Neural progenitor cell (in vitro differentiated cells): ENCODE results near the gene PPIL4. TPM values are rescaled to one million over a fixed set of nuclear protein-coding genes. Genes with fewer than 3 reads are reported as not detected.
"Not testable (repeated sequence)": the region's sequence is repeated elsewhere in the genome, so short reads cannot be mapped to it uniquely, and the experiment has no call there.

Experiments used
- DNase-seq: peaks from one replicate; pipeline ENCODE4 v3.0.0-alpha.2; 2016; ENCODE audit warnings: low spot score
- H2AFZ ChIP-seq: fragments of 200-600 bp; sonication (generic); replicated peaks from 2 replicates; pipeline ENCODE4 v1.6.1; 2016; ENCODE audit warnings: antibody characterized with exemption
- H3F3A ChIP-seq: fragments of 200-600 bp; sonication (generic); 2 replicates; pipeline ENCODE4 v1.6.1; 2016; ENCODE audit warnings: antibody characterized with exemption, low read depth
- H3K27ac ChIP-seq: fragments of 200-600 bp; sonication (generic); 2 replicates; pipeline ENCODE4 v1.5.1; 2016; ENCODE audit warnings: mild to moderate bottlenecking
- H3K27me3 ChIP-seq: fragments of 200-600 bp; sonication (generic); 2 replicates; pipeline ENCODE4 v1.6.1; 2016; ENCODE audit warnings: mild to moderate bottlenecking, moderate library complexity
- H3K36me3 ChIP-seq: fragments of 200-600 bp; sonication (generic); 2 replicates; pipeline ENCODE4 v1.5.1; 2016
- H3K4me1 ChIP-seq: fragments of 200-600 bp; sonication (generic); 2 replicates; pipeline ENCODE4 v1.6.1; 2016; ENCODE audit warnings: mixed run types
- H3K4me2 ChIP-seq: fragments of 200-600 bp; sonication (generic); 2 replicates; pipeline ENCODE4 v1.6.1; 2016
- H3K4me3 ChIP-seq: fragments of 200-600 bp; sonication (generic); 2 replicates; pipeline ENCODE4 v1.5.1; 2016
- H3K79me2 ChIP-seq: fragments of 200-600 bp; sonication (generic); 2 replicates; pipeline ENCODE4 v1.6.1; 2016; ENCODE audit warnings: low read depth
- H3K9ac ChIP-seq: fragments of 200-600 bp; sonication (generic); 2 replicates; pipeline ENCODE4 v1.6.1; 2016
- H3K9me3 ChIP-seq: fragments of 200-600 bp; sonication (generic); 2 replicates; pipeline ENCODE4 v1.5.1; 2016; ENCODE audit warnings: low read depth
- H4K20me1 ChIP-seq: fragments of 200-600 bp; sonication (generic); 2 replicates; pipeline ENCODE4 v1.6.1; 2016; ENCODE audit warnings: low read depth
- H3K27ac Mint-ChIP-seq: 3 replicates; pipeline ENCODE4 v1.8.0; 2021; ENCODE audit warnings: mixed read lengths
- H3K27me3 Mint-ChIP-seq: 2 replicates; pipeline ENCODE4 v1.8.0; 2022; ENCODE audit warnings: low read depth, mild to moderate bottlenecking, inconsistent platforms, moderate library complexity, mixed read lengths; ENCODE audit not compliant: insufficient read depth
- H3K36me3 Mint-ChIP-seq: 3 replicates; pipeline ENCODE4 v1.8.0; 2021; ENCODE audit warnings: mixed read lengths
- H3K4me1 Mint-ChIP-seq: 3 replicates; pipeline ENCODE4 v1.8.0; 2021; ENCODE audit warnings: mixed read lengths
- H3K4me3 Mint-ChIP-seq: 3 replicates; pipeline ENCODE4 v1.8.0; 2021; ENCODE audit warnings: mild to moderate bottlenecking, moderate library complexity, mixed read lengths
- H3K9me3 Mint-ChIP-seq: 3 replicates; pipeline ENCODE4 v1.8.0; 2020; ENCODE audit warnings: mixed read lengths
- CTCF ChIP-seq: fragments of 200-600 bp; sonication (generic); IDR thresholded peaks from 2 replicates; pipeline ENCODE4 v1.5.1; 2017; ENCODE audit warnings: antibody characterized with exemption, mild to moderate bottlenecking
- EZH2 ChIP-seq: fragments of 200-600 bp; sonication (generic); IDR thresholded peaks from 2 replicates; pipeline ENCODE4 v1.6.1; 2017; ENCODE audit warnings: antibody characterized with exemption, mild to moderate bottlenecking, moderate library complexity
- EZH2phosphoT487 ChIP-seq: fragments of 200-600 bp; sonication (generic); IDR thresholded peaks from 2 replicates; pipeline ENCODE4 v1.6.1; 2017; ENCODE audit warnings: antibody characterized with exemption
- total RNA-seq: library from RNA; depleted of rRNA; stranded (reverse); fragments of >200 nt; gene quantifications from 2 replicates; pipeline ENCODE4 v1.2.3, GENCODE V29; 2015; ENCODE audit warnings: low replicate concordance

The PPIL4 gene
- total RNA-seq, 1 donor from 2014 or later, result 80.6 TPM

GRCh38 chr6:149467265-149467664 lies 78.6 kb downstream of the PPIL4 start:
- Histone ChIP-seq H3K4me1 (no peaks in the 10 kb centered on the region), H3K9ac (no peak overlapping the region), H3K27ac (no peak overlapping the region), H3K27me3 (no peaks in the 10 kb centered on the region), H3F3A (no peaks in the 10 kb centered on the region), H3K9me3 (no peaks in the 10 kb centered on the region), H3K79me2 (no peaks in the 10 kb centered on the region), H2AFZ (no peak overlapping the region), H3K4me2 (no peak overlapping the region), H3K4me3 (no peak overlapping the region), H4K20me1 (no peaks in the 10 kb centered on the region), H3K36me3 (no peaks in the 10 kb centered on the region)
- peaks cover 4% of the 10 kb centered on the region for H3K27me3 Mint-ChIP-seq
- H3K36me3 Mint-ChIP-seq, result no peaks in the 10 kb centered on the region
- H3K4me3 Mint-ChIP-seq, result no peak overlapping the region
- peaks cover 2% of the 10 kb centered on the region for H3K4me1 Mint-ChIP-seq
- no peak for DNase-seq
- no peak for TF ChIP-seq EZH2phosphoT487
- no peak for TF ChIP-seq CTCF
- TF ChIP-seq EZH2, result no peak
- no peak overlapping the region for H3K27ac Mint-ChIP-seq
- H3K9me3 Mint-ChIP-seq, result no peaks in the 10 kb centered on the region

- Histone ChIP-seq H2AFZ (no peak overlapping the region), H3K4me2 (no peak overlapping the region), H4K20me1 (no peaks in the 10 kb centered on the region), H3K9me3 (no peaks in the 10 kb centered on the region), H3K4me3 (no peak overlapping the region), H3K79me2 (no peaks in the 10 kb centered on the region), H3K27me3 (no peaks in the 10 kb centered on the region), H3K36me3 (no peaks in the 10 kb centered on the region), H3K9ac (no peak overlapping the region), H3F3A (no peaks in the 10 kb centered on the region), H3K4me1 (no peaks in the 10 kb centered on the region), H3K27ac (no peak overlapping the region)
- Mint-ChIP-seq H3K4me3 (no peak overlapping the region), H3K36me3 (no peaks in the 10 kb centered on the region), H3K27ac (peak overlapping the region; percentile 51), H3K27me3 (peaks cover 2% of the 10 kb centered on the region), H3K4me1 (no peaks in the 10 kb centered on the region), H3K9me3 (no peaks in the 10 kb centered on the region)
- DNase-seq, result no peak
- TF ChIP-seq EZH2phosphoT487, result no peak
- no peak for TF ChIP-seq EZH2
- TF ChIP-seq CTCF, result no peak
Observed at GRCh38 chr6:149464411-149464810, 81.4 kb downstream of the PPIL4 start.

GRCh38 chr6:149463781-149464180 lies 82.1 kb downstream of the PPIL4 start:
- Mint-ChIP-seq H3K27ac (peak overlapping the region; percentile 10), H3K27me3 (peaks cover 2% of the 10 kb centered on the region), H3K4me3 (no peak overlapping the region), H3K36me3 (no peaks in the 10 kb centered on the region), H3K4me1 (no peaks in the 10 kb centered on the region), H3K9me3 (no peaks in the 10 kb centered on the region)
- H3K9ac ChIP-seq, result no peak overlapping the region
- H3K4me2 ChIP-seq, result no peak overlapping the region
- H4K20me1 ChIP-seq, result no peaks in the 10 kb centered on the region
- H3K9me3 ChIP-seq, result no peaks in the 10 kb centered on the region
- H3K4me3 ChIP-seq, result no peak overlapping the region
- no peak for DNase-seq
- no peaks in the 10 kb centered on the region for H3K79me2 ChIP-seq
- no peaks in the 10 kb centered on the region for H3F3A ChIP-seq
- H3K27me3 ChIP-seq, result no peaks in the 10 kb centered on the region
- H3K27ac ChIP-seq, result no peak overlapping the region
- H3K4me1 ChIP-seq, result no peaks in the 10 kb centered on the region
- TF ChIP-seq EZH2 (no peak), CTCF (no peak), EZH2phosphoT487 (no peak)
- no peaks in the 10 kb centered on the region for H3K36me3 ChIP-seq
- H2AFZ ChIP-seq, result no peak overlapping the region

GRCh38 chr6:149462712-149463111 lies 83.1 kb downstream of the PPIL4 start:
- not testable (repeated sequence) for H3K27me3 ChIP-seq, H3K27ac ChIP-seq, H3K36me3 ChIP-seq, H3K4me2 ChIP-seq, DNase-seq, H3K9me3 ChIP-seq, H3K4me1 ChIP-seq, H3K27ac Mint-ChIP-seq, H3K9me3 Mint-ChIP-seq, H3K79me2 ChIP-seq, H3F3A ChIP-seq, H3K36me3 Mint-ChIP-seq, H4K20me1 ChIP-seq, H3K4me3 ChIP-seq, H3K4me3 Mint-ChIP-seq, H3K4me1 Mint-ChIP-seq, H3K27me3 Mint-ChIP-seq, H2AFZ ChIP-seq, H3K9ac ChIP-seq
